ENCODE data around the gene ULK1. TPM values are rescaled to one million over a fixed set of nuclear protein-coding genes. Genes with fewer than 3 reads are reported as not detected.
"Not testable (repeated sequence)": the region's sequence is repeated elsewhere in the genome, so short reads cannot be mapped to it uniquely, and the experiment has no call there.

ULK1 gene
- polyA plus RNA-seq, 3 donors = 1.0 to 75.1 (median 1.3) TPM

DNA sequence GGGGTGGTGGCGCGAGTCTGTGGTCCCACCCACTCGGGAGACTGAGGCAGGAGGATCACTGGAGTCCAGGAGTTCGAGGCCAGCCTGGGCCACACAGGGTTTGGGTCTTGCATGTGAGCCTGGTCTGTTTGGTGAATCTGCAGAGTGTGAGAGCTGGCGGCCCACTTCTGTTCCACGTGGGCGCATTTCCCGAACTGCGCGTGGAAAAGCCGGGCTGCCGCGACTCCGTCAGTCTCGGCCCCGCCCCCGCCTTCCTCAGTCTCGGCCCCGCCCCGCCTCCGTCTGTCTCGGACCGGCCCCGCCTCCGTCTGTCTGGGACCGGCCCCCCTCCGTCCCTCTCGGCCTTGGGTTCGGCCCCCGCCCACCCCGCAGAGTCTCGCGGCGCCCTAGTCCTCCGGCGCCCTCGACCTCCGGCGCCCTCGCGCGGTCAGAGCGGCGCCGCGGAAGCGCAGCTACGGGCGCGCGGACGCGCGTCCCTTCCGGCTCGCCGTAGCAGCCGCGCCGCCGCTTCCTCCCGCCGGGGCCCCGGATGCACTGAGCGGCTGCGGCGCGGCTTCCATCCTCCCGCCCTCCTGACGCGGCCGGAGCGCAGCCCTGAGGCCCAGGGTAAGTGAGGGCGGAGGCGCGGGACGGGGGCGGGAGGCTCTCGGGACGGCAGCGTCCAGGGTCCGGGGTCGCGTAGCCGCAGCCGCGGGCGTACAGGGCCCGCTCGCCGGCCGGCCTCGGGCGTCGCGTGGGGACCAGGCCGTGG lies 55.2 kb downstream of the ULK1 start, which contains the start of gene EP400:
Gene EP400, plus strand, starts transcription at position 512 of the 751 bp plus-strand sequence. CDS start 10,678 bp downstream, outside the sequence.
- Histone ChIP-seq H3K4me1 (ENCODE audit: control insufficient read depth in 1 of 2, insufficient read depth in 2 of 2, low read length in 2 of 2) (peaks cover 16 to 23% of the 10 kb centered on the region in 2 donors), H3K27me3 (ENCODE audit: control insufficient read depth in 2 of 2, insufficient read depth in 2 of 2, low read length in 2 of 2) (no peaks in the 10 kb centered on the region), H3K4me2 (replicated peaks; ENCODE audit: extremely low read depth, low read length, poor library complexity, severe bottlenecking) (peak within 1 kb of the TSS; percentile 83), H3K4me3 (replicated peaks in 1 of 3; ENCODE audit: low read depth in 2 of 3, low read length in 3 of 3) (peak within 1 kb of the TSS; percentile 58 to 88 (median 78)), H3K27ac (ENCODE audit: low read depth in 1 of 2, low read length in 2 of 2) (peak within 1 kb of the TSS in 1 of 2 donors; percentile 77), H3K79me2 (ENCODE audit: insufficient read depth, low read length) (peaks cover 47% of the 10 kb centered on the region), H2AFZ (ENCODE audit: insufficient read depth, low read depth, low read length, poor library complexity, severe bottlenecking) (peak within 1 kb of the TSS; percentile 80), H4K20me1 (ENCODE audit: insufficient read depth, low read length) (peaks cover 43% of the 10 kb centered on the region), H3K9me3 (replicated peaks in 1 of 2; ENCODE audit: control insufficient read depth in 1 of 2, insufficient read depth in 1 of 2, low read length in 2 of 2) (no peaks in the 10 kb centered on the region), H3K36me3 (replicated peaks in 1 of 2; ENCODE audit: control insufficient read depth in 1 of 2, insufficient read depth in 2 of 2, low read length in 2 of 2) (no peaks in the 10 kb centered on the region), H3K9ac (ENCODE audit: insufficient read depth, low read length, poor library complexity, severe bottlenecking) (peak within 1 kb of the TSS; percentile 90)
- Mint-ChIP-seq H3K9me3 (no peaks in the 10 kb centered on the region), H3K4me3 (peak within 1 kb of the TSS; percentile 94 to 97), H3K27ac (peak within 1 kb of the TSS; percentile 62 to 94 (median 90)), H3K36me3 (peaks cover 0 to 7% of the 10 kb centered on the region in 2 donors), H3K27me3 (ENCODE audit: low read depth in 3 of 3) (peaks cover 0 to 3% (median 1%) of the 10 kb centered on the region in 3 donors), H3K4me1 (peaks cover 34% of the 10 kb centered on the region)
- TF ChIP-seq, protein P1, sequence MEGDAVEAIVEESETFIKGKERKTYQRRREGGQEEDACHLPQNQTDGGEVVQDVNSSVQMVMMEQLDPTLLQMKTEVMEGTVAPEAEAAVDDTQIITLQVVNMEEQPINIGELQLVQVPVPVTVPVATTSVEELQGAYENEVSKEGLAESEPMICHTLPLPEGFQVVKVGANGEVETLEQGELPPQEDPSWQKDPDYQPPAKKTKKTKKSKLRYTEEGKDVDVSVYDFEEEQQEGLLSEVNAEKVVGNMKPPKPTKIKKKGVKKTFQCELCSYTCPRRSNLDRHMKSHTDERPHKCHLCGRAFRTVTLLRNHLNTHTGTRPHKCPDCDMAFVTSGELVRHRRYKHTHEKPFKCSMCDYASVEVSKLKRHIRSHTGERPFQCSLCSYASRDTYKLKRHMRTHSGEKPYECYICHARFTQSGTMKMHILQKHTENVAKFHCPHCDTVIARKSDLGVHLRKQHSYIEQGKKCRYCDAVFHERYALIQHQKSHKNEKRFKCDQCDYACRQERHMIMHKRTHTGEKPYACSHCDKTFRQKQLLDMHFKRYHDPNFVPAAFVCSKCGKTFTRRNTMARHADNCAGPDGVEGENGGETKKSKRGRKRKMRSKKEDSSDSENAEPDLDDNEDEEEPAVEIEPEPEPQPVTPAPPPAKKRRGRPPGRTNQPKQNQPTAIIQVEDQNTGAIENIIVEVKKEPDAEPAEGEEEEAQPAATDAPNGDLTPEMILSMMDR (IDR thresholded peaks at IDR 0.05) = peak; percentile 58
- DNase-seq = peak; percentile 93 to 96 (median 94)
- 2% methylated on average over 97 of the region's 97 CpGs for WGBS (ENCODE audit: insufficient coverage)
- intact Hi-C loops (cut with micrococcal nuclease) = loop anchor here (1.0 to 10.0 kb wide), 5 partner anchors 19 to 235 kb away; partner anchors contain the start of genes SFSWAP (in 1 of the 2) and ULK1 (in 1 of the 2)

DNA sequence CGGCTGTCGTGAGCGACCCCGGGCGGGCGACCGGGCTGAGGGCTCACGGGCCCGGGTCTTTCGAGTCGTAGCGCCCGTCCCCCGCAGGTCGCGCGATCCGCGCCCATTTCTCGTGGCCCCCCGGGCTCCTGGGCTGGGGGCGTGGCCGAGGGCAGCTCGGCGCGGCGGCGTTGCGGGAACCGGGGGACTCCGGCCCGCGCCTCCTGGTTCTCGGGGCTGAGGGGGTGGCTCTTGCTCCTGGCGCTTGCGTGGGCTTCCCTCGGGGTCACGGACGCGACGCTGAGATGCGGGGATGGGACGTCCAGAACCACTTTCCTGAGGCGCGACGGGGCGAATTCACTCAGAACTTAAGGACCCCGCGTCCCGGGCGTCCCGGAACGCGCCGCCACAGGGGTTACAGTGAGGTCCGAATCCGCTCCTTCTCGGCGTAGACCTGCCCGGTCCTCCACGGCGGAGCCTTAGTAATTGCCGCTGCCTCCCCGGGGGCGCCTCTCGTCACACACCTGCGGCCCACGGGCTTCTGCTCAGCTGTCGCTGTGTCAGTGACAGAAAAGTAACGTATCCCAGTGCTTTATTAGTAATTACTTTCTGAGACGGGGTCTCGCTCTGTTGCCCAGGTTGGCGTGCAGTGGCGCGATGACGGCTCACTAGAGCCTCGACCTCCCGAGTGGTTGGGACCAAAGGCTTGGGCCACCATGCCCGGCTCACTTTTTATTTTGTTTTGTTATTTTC lies 55.9 kb downstream of the ULK1 start:
- Histone ChIP-seq H3K27me3 (ENCODE audit: control insufficient read depth in 2 of 2, insufficient read depth in 2 of 2, low read length in 2 of 2) (no peaks in the 10 kb centered on the region), H3K36me3 (replicated peaks in 1 of 2; ENCODE audit: control insufficient read depth in 1 of 2, insufficient read depth in 2 of 2, low read length in 2 of 2) (no peaks in the 10 kb centered on the region), H3K79me2 (ENCODE audit: insufficient read depth, low read length) (peaks cover 54% of the 10 kb centered on the region), H3K4me2 (replicated peaks; ENCODE audit: extremely low read depth, low read length, poor library complexity, severe bottlenecking) (peak overlapping the region; percentile 83), H3K4me1 (ENCODE audit: control insufficient read depth in 1 of 2, insufficient read depth in 2 of 2, low read length in 2 of 2) (peaks cover 16 to 23% of the 10 kb centered on the region in 2 donors), H4K20me1 (ENCODE audit: insufficient read depth, low read length) (peaks cover 50% of the 10 kb centered on the region), H3K9ac (ENCODE audit: insufficient read depth, low read length, poor library complexity, severe bottlenecking) (peak overlapping the region; percentile 90), H2AFZ (ENCODE audit: insufficient read depth, low read depth, low read length, poor library complexity, severe bottlenecking) (peak overlapping the region; percentile 80), H3K9me3 (replicated peaks in 1 of 2; ENCODE audit: control insufficient read depth in 1 of 2, insufficient read depth in 1 of 2, low read length in 2 of 2) (no peaks in the 10 kb centered on the region), H3K4me3 (replicated peaks in 1 of 3; ENCODE audit: low read depth in 2 of 3, low read length in 3 of 3) (peak overlapping the region; percentile 58 to 88 (median 78)), H3K27ac (ENCODE audit: low read depth in 1 of 2, low read length in 2 of 2) (peak overlapping the region in 1 of 2 donors; percentile 77)
- Mint-ChIP-seq H3K9me3 (no peaks in the 10 kb centered on the region), H3K4me1 (peaks cover 35% of the 10 kb centered on the region), H3K27me3 (ENCODE audit: low read depth in 3 of 3) (peaks cover 0 to 3% (median 1%) of the 10 kb centered on the region in 3 donors), H3K4me3 (peak overlapping the region; percentile 94 to 97), H3K27ac (peak overlapping the region; percentile 62 to 94 (median 90)), H3K36me3 (peaks cover 0 to under 1% of the 10 kb centered on the region in 2 donors)
- peak in 1 of 3 donors; percentile 26 for DNase-seq
- under 1% methylated on average over 73 of the region's 79 CpGs for WGBS (ENCODE audit: insufficient coverage)
- TF ChIP-seq, protein P1 (IDR thresholded peaks at IDR 0.05) = no peak
- intact Hi-C loops (cut with micrococcal nuclease) = loop anchor here (10.0 kb wide), 2 partner anchors 134 to 236 kb away; partner anchors contain the start of gene SFSWAP (in 1 of the 2)

DNA sequence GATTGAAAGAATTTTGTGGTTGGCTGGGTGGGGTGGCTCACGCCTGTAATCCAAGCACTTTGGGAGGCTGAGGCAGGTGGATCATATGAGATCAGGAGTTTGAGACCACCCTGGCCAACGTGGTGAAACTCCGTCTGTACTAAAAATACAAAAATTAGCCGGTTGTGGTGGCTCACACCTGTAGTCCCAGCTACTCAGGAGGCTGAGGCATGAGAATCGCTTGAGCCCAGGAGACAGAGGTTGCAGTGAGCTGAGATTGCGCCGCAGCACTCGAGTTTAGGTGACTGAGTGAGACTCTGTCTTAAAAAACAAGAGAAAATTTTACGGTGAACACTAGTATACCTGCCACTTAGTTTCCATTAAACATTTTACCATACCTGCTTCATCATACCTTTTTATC lies 59.4 kb downstream of the ULK1 start:
- not testable (repeated sequence) for H3K27me3 ChIP-seq (ENCODE audit: control insufficient read depth in 2 of 2, insufficient read depth in 2 of 2, low read length in 2 of 2); H3K9me3 Mint-ChIP-seq; H3K36me3 ChIP-seq (replicated peaks in 1 of 2; ENCODE audit: control insufficient read depth in 1 of 2, insufficient read depth in 2 of 2, low read length in 2 of 2); H3K27me3 Mint-ChIP-seq (ENCODE audit: low read depth in 3 of 3); H3K27ac ChIP-seq (ENCODE audit: low read depth in 1 of 2, low read length in 2 of 2); H3K27ac Mint-ChIP-seq; H3K36me3 Mint-ChIP-seq; H3K9ac ChIP-seq (ENCODE audit: insufficient read depth, low read length, poor library complexity, severe bottlenecking); H3K4me3 Mint-ChIP-seq; H3K4me3 ChIP-seq (replicated peaks in 1 of 3; ENCODE audit: low read depth in 2 of 3, low read length in 3 of 3); DNase-seq; H2AFZ ChIP-seq (ENCODE audit: insufficient read depth, low read depth, low read length, poor library complexity, severe bottlenecking); H3K4me2 ChIP-seq (replicated peaks; ENCODE audit: extremely low read depth, low read length, poor library complexity, severe bottlenecking); H3K9me3 ChIP-seq (replicated peaks in 1 of 2; ENCODE audit: control insufficient read depth in 1 of 2, insufficient read depth in 1 of 2, low read length in 2 of 2)
- Histone ChIP-seq H3K79me2 (ENCODE audit: insufficient read depth, low read length) (peaks cover 89% of the 10 kb centered on the region), H4K20me1 (ENCODE audit: insufficient read depth, low read length) (peaks cover 84% of the 10 kb centered on the region), H3K4me1 (ENCODE audit: control insufficient read depth in 1 of 2, insufficient read depth in 2 of 2, low read length in 2 of 2) (peaks cover 16 to 23% of the 10 kb centered on the region in 2 donors)
- H3K4me1 Mint-ChIP-seq = peaks cover 38% of the 10 kb centered on the region
- intact Hi-C loops (cut with micrococcal nuclease) = loop anchor here (10.0 kb wide), 2 partner anchors 131 to 239 kb away; partner anchors contain the start of gene SFSWAP (in 1 of the 2)
- whole genome bisulfite sequencing (ENCODE audit: insufficient coverage) = 98% methylated on average over 4 of the region's 9 CpGs

All from CD14-positive monocyte (primary cell).